ENCODE measurements around the gene GPM6B. TPM values are rescaled to one million over a fixed set of nuclear protein-coding genes. Genes with fewer than 3 reads are reported as not detected.

The GPM6B gene
- total and polyA plus RNA-seq, 2 donors (not counting 3 experiments of a cell fraction or from before 2014, with no cell fraction given) = 0.30 TPM; not detected in 1

- ChIA-PET CTCF (no interaction called here), POLR2A (no interaction called here)
- no peak overlapping the region for H3K4me3 ChIP-seq (replicated peaks in 1 of 3; ENCODE audit: insufficient read depth in 1 of 3, low read depth in 1 of 3, low read length in 3 of 3)
- TF ChIP-seq POLR2A (IDR thresholded peaks at IDR 0.05; ENCODE audit: low read depth, low read length) = no peak
- TF ChIP-seq FOS (IDR thresholded peaks at IDR 0.05; ENCODE audit: borderline replicate concordance, insufficient read depth, low read length) = no peak
- TF ChIP-seq MYC (IDR thresholded peaks at IDR 0.05; ENCODE audit: low read depth, low read length) = no peak
- H3K9me1 ChIP-seq (replicated peaks; ENCODE audit: control insufficient read depth, extremely low read depth, insufficient read depth, low read length) = no peaks in the 10 kb centered on the region
- no peaks in the 10 kb centered on the region for H4K20me1 ChIP-seq (replicated peaks; ENCODE audit: control insufficient read depth, extremely low read depth, insufficient read depth, low read length)
- DNase-seq (ENCODE audit: low read depth, low spot score) (no peak), FAIRE-seq (no peak)
- H3K9ac ChIP-seq (replicated peaks; ENCODE audit: extremely low read depth, insufficient read depth, low read length) = no peak overlapping the region
- H3K4me1 ChIP-seq (ENCODE audit: control insufficient read depth, extremely low read depth, insufficient read depth, low read length) = no peaks in the 10 kb centered on the region
- H3K27ac ChIP-seq (ENCODE audit: insufficient read depth, low read depth, low read length) = no peak overlapping the region
- intact Hi-C loops (cut with micrococcal nuclease) = no loop called here
- H3K36me3 ChIP-seq (ENCODE audit: control insufficient read depth in 2 of 2, extremely low read depth in 1 of 2, insufficient read depth in 2 of 2, low read length in 2 of 2) = no peaks in the 10 kb centered on the region
- no peaks in the 10 kb centered on the region for H3K9me3 ChIP-seq (replicated peaks; ENCODE audit: control insufficient read depth, insufficient read depth, low read length)
- no peak overlapping the region for H2AFZ ChIP-seq (ENCODE audit: low read depth, low read length)
- BruUV-seq (replicated peaks) = no TSS peak
- no peak overlapping the region for H3K4me2 ChIP-seq (ENCODE audit: insufficient read depth, low read length)
- no peaks in the 10 kb centered on the region for H3K27me3 ChIP-seq (ENCODE audit: control insufficient read depth in 2 of 2, insufficient read depth in 2 of 2, low read length in 2 of 2)
- dilution Hi-C loops (cut with MboI; ENCODE audit: extremely low pct_ligation_motif_present, low sequenced_read_pairs) = no loop called here
- H3K79me2 ChIP-seq (ENCODE audit: control insufficient read depth, insufficient read depth, low read length) = no peaks in the 10 kb centered on the region
These were observed 25.3 kb downstream of the GPM6B start for GRCh38 chrX:13791559-13791958.

- Histone ChIP-seq H3K79me2 (ENCODE audit: control insufficient read depth, insufficient read depth, low read length) (no peaks in the 10 kb centered on the region), H3K36me3 (ENCODE audit: control insufficient read depth in 2 of 2, extremely low read depth in 1 of 2, insufficient read depth in 2 of 2, low read length in 2 of 2) (no peaks in the 10 kb centered on the region), H3K4me1 (ENCODE audit: control insufficient read depth, extremely low read depth, insufficient read depth, low read length) (no peaks in the 10 kb centered on the region), H3K27me3 (ENCODE audit: control insufficient read depth in 2 of 2, insufficient read depth in 2 of 2, low read length in 2 of 2) (no peaks in the 10 kb centered on the region), H3K9me1 (replicated peaks; ENCODE audit: control insufficient read depth, extremely low read depth, insufficient read depth, low read length) (no peaks in the 10 kb centered on the region), H2AFZ (ENCODE audit: low read depth, low read length) (no peak overlapping the region), H3K4me2 (ENCODE audit: insufficient read depth, low read length) (no peak overlapping the region), H4K20me1 (replicated peaks; ENCODE audit: control insufficient read depth, extremely low read depth, insufficient read depth, low read length) (no peaks in the 10 kb centered on the region), H3K9me3 (replicated peaks; ENCODE audit: control insufficient read depth, insufficient read depth, low read length) (no peaks in the 10 kb centered on the region), H3K27ac (ENCODE audit: insufficient read depth, low read depth, low read length) (no peak overlapping the region), H3K4me3 (replicated peaks in 1 of 3; ENCODE audit: insufficient read depth in 1 of 3, low read depth in 1 of 3, low read length in 3 of 3) (no peak overlapping the region), H3K9ac (replicated peaks; ENCODE audit: extremely low read depth, insufficient read depth, low read length) (no peak overlapping the region)
- no TSS peak for BruUV-seq (replicated peaks)
- dilution Hi-C loops (cut with MboI; ENCODE audit: extremely low pct_ligation_motif_present, low sequenced_read_pairs) = no loop called here
- ChIA-PET POLR2A (no interaction called here), CTCF (no interaction called here)
- DNase-seq (ENCODE audit: low read depth, low spot score) = no peak
- TF ChIP-seq, protein P1, sequence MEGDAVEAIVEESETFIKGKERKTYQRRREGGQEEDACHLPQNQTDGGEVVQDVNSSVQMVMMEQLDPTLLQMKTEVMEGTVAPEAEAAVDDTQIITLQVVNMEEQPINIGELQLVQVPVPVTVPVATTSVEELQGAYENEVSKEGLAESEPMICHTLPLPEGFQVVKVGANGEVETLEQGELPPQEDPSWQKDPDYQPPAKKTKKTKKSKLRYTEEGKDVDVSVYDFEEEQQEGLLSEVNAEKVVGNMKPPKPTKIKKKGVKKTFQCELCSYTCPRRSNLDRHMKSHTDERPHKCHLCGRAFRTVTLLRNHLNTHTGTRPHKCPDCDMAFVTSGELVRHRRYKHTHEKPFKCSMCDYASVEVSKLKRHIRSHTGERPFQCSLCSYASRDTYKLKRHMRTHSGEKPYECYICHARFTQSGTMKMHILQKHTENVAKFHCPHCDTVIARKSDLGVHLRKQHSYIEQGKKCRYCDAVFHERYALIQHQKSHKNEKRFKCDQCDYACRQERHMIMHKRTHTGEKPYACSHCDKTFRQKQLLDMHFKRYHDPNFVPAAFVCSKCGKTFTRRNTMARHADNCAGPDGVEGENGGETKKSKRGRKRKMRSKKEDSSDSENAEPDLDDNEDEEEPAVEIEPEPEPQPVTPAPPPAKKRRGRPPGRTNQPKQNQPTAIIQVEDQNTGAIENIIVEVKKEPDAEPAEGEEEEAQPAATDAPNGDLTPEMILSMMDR (IDR thresholded peaks at IDR 0.05; ENCODE audit: extremely low read depth in 1 of 2, insufficient read depth in 1 of 2, low read depth in 1 of 2, low read length in 2 of 2) = no peak
- TF ChIP-seq POLR2AphosphoS5 (IDR thresholded peaks at IDR 0.05; ENCODE audit: insufficient read depth, low read depth, low read length) (no peak), MYC (IDR thresholded peaks at IDR 0.05; ENCODE audit: low read depth, low read length) (no peak), EZH2 (IDR thresholded peaks at IDR 0.05; ENCODE audit: borderline replicate concordance, low read depth, low read length, severe bottlenecking) (no peak), JUN (IDR thresholded peaks at IDR 0.05; ENCODE audit: borderline replicate concordance, insufficient read depth, insufficient read length, low read depth) (no peak), FOS (IDR thresholded peaks at IDR 0.05; ENCODE audit: borderline replicate concordance, insufficient read depth, low read length) (no peak), POLR2A (IDR thresholded peaks at IDR 0.05; ENCODE audit: low read depth, low read length) (no peak)
- FAIRE-seq = no peak
- intact Hi-C loops (cut with micrococcal nuclease) = no loop called here
These were observed 25.7 kb downstream of the GPM6B start for GRCh38 chrX:13791145-13791544.
